SK-N-SH treated with all-trans-retinoic acid at 6 μM for 48 hours (cell line): ENCODE results near the gene PARD3B.

Experiments
- ARNTL ChIP-seq: fragments of 450-650 bp; formaldehyde crosslinking; IDR thresholded peaks from 2 replicates; pipeline ENCODE4 v1.5.0; 2020; ENCODE audit warnings: low read depth, mild to moderate bottlenecking, moderate library complexity, borderline replicate concordance
- CSDC2 ChIP-seq: fragments of 250-450 bp; sonication (Bioruptor Pico); IDR thresholded peaks from 2 replicates; pipeline ENCODE4 v1.5.0; 2020; ENCODE audit warnings: mild to moderate bottlenecking, moderate library complexity
- ESRRG ChIP-seq: fragments of 250-450 bp; sonication (Bioruptor Pico); IDR thresholded peaks from 2 replicates; pipeline ENCODE4 v1.6.1; 2021; ENCODE audit warnings: mild to moderate bottlenecking
- GLIS3 ChIP-seq: fragments of 250-450 bp; sonication (Bioruptor Pico); IDR thresholded peaks from 2 replicates; pipeline ENCODE4 v1.5.0; 2020; ENCODE audit warnings: mild to moderate bottlenecking, moderate library complexity
- ISL1 ChIP-seq: fragments of 250-450 bp; sonication (Bioruptor Pico); IDR thresholded peaks from 2 replicates; pipeline ENCODE4 v2.1.2; 2022; ENCODE audit warnings: mild to moderate bottlenecking, moderate library complexity
- RARB ChIP-seq: fragments of 250-450 bp; sonication (Bioruptor Pico); IDR thresholded peaks from 2 replicates; pipeline ENCODE4 v1.8.0; 2021; ENCODE audit warnings: mild to moderate bottlenecking, moderate library complexity
- TCF4 ChIP-seq: fragments of 250-450 bp; sonication (Bioruptor Pico); IDR thresholded peaks from 2 replicates; pipeline ENCODE4 v1.8.0; 2021; ENCODE audit warnings: mild to moderate bottlenecking, moderate library complexity, borderline replicate concordance
- ZC3H10 ChIP-seq: fragments of 250-450 bp; sonication (Bioruptor Pico); IDR thresholded peaks from 2 replicates; pipeline ENCODE4 v1.5.1; 2021; ENCODE audit warnings: mild to moderate bottlenecking, moderate library complexity
- ZFP3 ChIP-seq: fragments of 250-450 bp; sonication (Bioruptor Pico); IDR thresholded peaks from 2 replicates; pipeline ENCODE4 v1.5.0; 2020; ENCODE audit warnings: mild to moderate bottlenecking, moderate library complexity
- ZFP30 ChIP-seq: fragments of 450-650 bp; formaldehyde crosslinking; IDR thresholded peaks from 2 replicates; pipeline ENCODE4 v1.5.0; 2022; ENCODE audit warnings: mild to moderate bottlenecking, moderate library complexity
- TF ChIP-seq, protein P1 (sequence below): fragments of 250-450 bp; sonication (Bioruptor Pico); IDR thresholded peaks from 2 replicates; pipeline ENCODE4 v1.8.0; 2020; ENCODE audit warnings: mild to moderate bottlenecking, moderate library complexity, borderline replicate concordance

DNA sequence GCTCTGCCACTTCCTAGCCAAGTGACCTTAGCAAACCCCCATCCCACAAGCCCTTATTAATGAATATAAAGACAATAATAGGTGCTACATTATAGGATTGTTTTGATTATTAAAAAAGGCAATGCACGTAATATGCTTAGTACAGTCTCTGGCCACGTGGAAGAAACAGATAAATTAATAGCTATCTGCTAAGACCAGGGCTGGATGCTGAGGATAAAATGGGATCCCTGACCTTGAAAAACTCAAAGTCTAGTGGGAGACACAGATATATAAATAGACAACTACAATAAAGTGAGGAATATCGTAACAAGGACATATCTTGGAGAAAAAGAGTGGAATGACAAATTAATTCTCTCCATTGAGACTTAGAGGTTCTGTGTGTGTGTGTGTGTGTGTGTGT is 29.9 kb upstream of the PARD3B start:
- TF ChIP-seq RARB (CRISPR knock-in tag): no peak
- TF ChIP-seq TCF4: no peak
- TF ChIP-seq, protein P1, sequence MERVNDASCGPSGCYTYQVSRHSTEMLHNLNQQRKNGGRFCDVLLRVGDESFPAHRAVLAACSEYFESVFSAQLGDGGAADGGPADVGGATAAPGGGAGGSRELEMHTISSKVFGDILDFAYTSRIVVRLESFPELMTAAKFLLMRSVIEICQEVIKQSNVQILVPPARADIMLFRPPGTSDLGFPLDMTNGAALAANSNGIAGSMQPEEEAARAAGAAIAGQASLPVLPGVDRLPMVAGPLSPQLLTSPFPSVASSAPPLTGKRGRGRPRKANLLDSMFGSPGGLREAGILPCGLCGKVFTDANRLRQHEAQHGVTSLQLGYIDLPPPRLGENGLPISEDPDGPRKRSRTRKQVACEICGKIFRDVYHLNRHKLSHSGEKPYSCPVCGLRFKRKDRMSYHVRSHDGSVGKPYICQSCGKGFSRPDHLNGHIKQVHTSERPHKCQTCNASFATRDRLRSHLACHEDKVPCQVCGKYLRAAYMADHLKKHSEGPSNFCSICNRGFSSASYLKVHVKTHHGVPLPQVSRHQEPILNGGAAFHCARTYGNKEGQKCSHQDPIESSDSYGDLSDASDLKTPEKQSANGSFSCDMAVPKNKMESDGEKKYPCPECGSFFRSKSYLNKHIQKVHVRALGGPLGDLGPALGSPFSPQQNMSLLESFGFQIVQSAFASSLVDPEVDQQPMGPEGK (CRISPR knock-in tag): no peak
- no peak for TF ChIP-seq ARNTL (CRISPR knock-in tag)
- TF ChIP-seq ESRRG: no peak
- TF ChIP-seq ISL1 (CRISPR knock-in tag): no peak
- TF ChIP-seq ZFP30: no peak
- no peak for TF ChIP-seq ZC3H10 (CRISPR knock-in tag)
- no peak for TF ChIP-seq CSDC2 (CRISPR knock-in tag)
- no peak for TF ChIP-seq GLIS3
- no peak for TF ChIP-seq ZFP3 (CRISPR knock-in tag)
